ENCODE measurements around the gene CNTN5. TPM values are rescaled to one million over a fixed set of nuclear protein-coding genes. Genes with fewer than 3 reads are reported as not detected.

The CNTN5 gene
- total and polyA plus RNA-seq, 10 of the 15 experiments (the other 5 are each of a cell fraction or from before 2014, with no cell fraction given): 0.01 TPM; not detected in 9

GRCh38 chr11:99814738-99815137 is 794.0 kb downstream of the CNTN5 start:
- ChIA-PET SMC1A (ENCODE audit: uncharacterized antibody, unreplicated experiment) (no interaction called here), CTCF (no interaction called here), RAD21 (ENCODE audit: unreplicated experiment) (no interaction called here), POLR2A (no interaction called here)
- H3K4me3 ChIP-seq: no peak overlapping the region
- H2AFZ ChIP-seq (ENCODE audit: control insufficient read depth, low read depth, low read length): no peak overlapping the region
- no peak for ATAC-seq
- no peaks in the 10 kb centered on the region for H3K9me3 ChIP-seq (replicated peaks; ENCODE audit: control insufficient read depth, insufficient read depth, low read length)
- H4K20me1 ChIP-seq (ENCODE audit: control insufficient read depth, insufficient read depth): no peaks in the 10 kb centered on the region
- 3% methylated on average over 5 of the region's 5 CpGs for WGBS (ENCODE audit: insufficient coverage, insufficient replicate concordance, low lambda C conversion rate, missing lambda C conversion rate)
- DNase-seq (ENCODE audit: low read depth, low spot score): no peak
- H3K27ac ChIP-seq (ENCODE audit: control insufficient read depth, insufficient read depth): no peak overlapping the region
- in situ Hi-C loops (cut with MboI): no loop called here
- no TSS peak for BruUV-seq (replicated peaks)
- no peaks in the 10 kb centered on the region for H3K27me3 ChIP-seq (replicated peaks in 1 of 2; ENCODE audit: control insufficient read depth in 2 of 2, insufficient read depth in 2 of 2, low read length in 1 of 2)
- intact Hi-C loops (cut with micrococcal nuclease; ENCODE audit: unreplicated experiment): no loop called here
- H3K79me2 ChIP-seq (ENCODE audit: control insufficient read depth, insufficient read depth, low read length): no peaks in the 10 kb centered on the region
- no peaks in the 10 kb centered on the region for H3K4me1 ChIP-seq (ENCODE audit: control insufficient read depth, insufficient read depth, low read length)
- H3K9ac ChIP-seq (ENCODE audit: control insufficient read depth, insufficient read depth, low read length): no peak overlapping the region
- no peak for FAIRE-seq
- H3K4me2 ChIP-seq (ENCODE audit: control insufficient read depth, insufficient read depth): no peak overlapping the region
- TF ChIP-seq HDAC6 (IDR thresholded peaks at IDR 0.05; ENCODE audit: unreplicated experiment) (no peak), TARDBP (IDR thresholded peaks at IDR 0.05; ENCODE audit: borderline replicate concordance) (no peak), ZNF622 (IDR thresholded peaks at IDR 0.05) (no peak), TCF12 (IDR thresholded peaks at IDR 0.05; ENCODE audit: low read depth, low read length) (no peak), ETV6 (conservative IDR thresholded peaks at IDR 0.05 in 1 of 2, IDR thresholded peaks at IDR 0.05 in 1 of 2; ENCODE audit: borderline replicate concordance in 1 of 2, low read depth in 1 of 2) (no peak), ZNF217 (IDR thresholded peaks at IDR 0.05) (no peak), KDM1A (IDR thresholded peaks at IDR 0.05; ENCODE audit: borderline replicate concordance) (no peak), DPF2 (IDR thresholded peaks at IDR 0.05) (no peak), MLLT1 (IDR thresholded peaks at IDR 0.05) (no peak), CBX5 (IDR thresholded peaks at IDR 0.05; ENCODE audit: low read depth) (no peak), MEF2B (IDR thresholded peaks at IDR 0.05; ENCODE audit: partially characterized antibody, poor library complexity, severe bottlenecking) (no peak), MYB (IDR thresholded peaks at IDR 0.05; ENCODE audit: borderline replicate concordance, low read depth, low read length) (no peak), SREBF1 (IDR thresholded peaks at IDR 0.05; ENCODE audit: low read length) (no peak), TAF1 (IDR thresholded peaks at IDR 0.05; ENCODE audit: borderline replicate concordance, low read depth, low read length) (no peak), SMC3 (IDR thresholded peaks at IDR 0.05; ENCODE audit: borderline replicate concordance, low read length) (no peak), KAT2A (conservative IDR thresholded peaks at IDR 0.05; ENCODE audit: control insufficient read depth, low read depth, low read length) (no peak), CBX3 (IDR thresholded peaks at IDR 0.05; ENCODE audit: borderline replicate concordance, low read depth) (no peak), EZH2 (IDR thresholded peaks at IDR 0.05; ENCODE audit: borderline replicate concordance, control insufficient read depth, low read depth, low read length) (no peak)
- TF ChIP-seq, protein P1, sequence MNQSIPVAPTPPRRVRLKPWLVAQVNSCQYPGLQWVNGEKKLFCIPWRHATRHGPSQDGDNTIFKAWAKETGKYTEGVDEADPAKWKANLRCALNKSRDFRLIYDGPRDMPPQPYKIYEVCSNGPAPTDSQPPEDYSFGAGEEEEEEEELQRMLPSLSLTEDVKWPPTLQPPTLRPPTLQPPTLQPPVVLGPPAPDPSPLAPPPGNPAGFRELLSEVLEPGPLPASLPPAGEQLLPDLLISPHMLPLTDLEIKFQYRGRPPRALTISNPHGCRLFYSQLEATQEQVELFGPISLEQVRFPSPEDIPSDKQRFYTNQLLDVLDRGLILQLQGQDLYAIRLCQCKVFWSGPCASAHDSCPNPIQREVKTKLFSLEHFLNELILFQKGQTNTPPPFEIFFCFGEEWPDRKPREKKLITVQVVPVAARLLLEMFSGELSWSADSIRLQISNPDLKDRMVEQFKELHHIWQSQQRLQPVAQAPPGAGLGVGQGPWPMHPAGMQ (IDR thresholded peaks at IDR 0.05; ENCODE audit: borderline replicate concordance): no peak
- no peaks in the 10 kb centered on the region for H3K36me3 ChIP-seq (ENCODE audit: control insufficient read depth in 2 of 2, insufficient read depth in 2 of 2, low read length in 1 of 2)
